ENCODE measurements around the gene SELENOM. TPM values are rescaled to one million over a fixed set of nuclear protein-coding genes. Genes with fewer than 3 reads are reported as not detected.

Gene SELENOM
- polyA plus RNA-seq, 1 donor (not counting 4 experiments of a cell fraction or from before 2014, with no cell fraction given): 9.1 TPM

- H3K36me3 ChIP-seq (ENCODE audit: control insufficient read depth in 2 of 2, extremely low read depth in 1 of 2, insufficient read depth in 2 of 2, low read length in 2 of 2): peaks cover 79 to 80% of the 10 kb centered on the region in 2 experiments
- H2AFZ ChIP-seq (ENCODE audit: control insufficient read depth, low read length): no peak overlapping the region
- H3K9me3 ChIP-seq (ENCODE audit: control insufficient read depth, low read depth, low read length): no peaks in the 10 kb centered on the region
- no peak for FAIRE-seq
- H3K9ac ChIP-seq (ENCODE audit: control insufficient read depth, extremely low read depth, insufficient read depth, low read length): no peak overlapping the region
- DNase-seq (ENCODE audit: low read depth, low spot score): no peak
- no peak overlapping the region for H3K4me3 ChIP-seq (ENCODE audit: control insufficient read depth in 2 of 3, extremely low read depth in 1 of 3, insufficient read depth in 2 of 3, low read depth in 1 of 3, low read length in 3 of 3)
- H3K27ac ChIP-seq (ENCODE audit: control insufficient read depth, insufficient read depth, low read length): no peak overlapping the region
- H3K27me3 ChIP-seq (ENCODE audit: control insufficient read depth, extremely low read depth, insufficient read depth, low read length): no peaks in the 10 kb centered on the region
- H3K4me1 ChIP-seq (ENCODE audit: control insufficient read depth, extremely low read depth, insufficient read depth, low read length): no peaks in the 10 kb centered on the region
- H4K20me1 ChIP-seq (ENCODE audit: control insufficient read depth, extremely low read depth, insufficient read depth, low read length): peaks cover 21% of the 10 kb centered on the region
- dilution Hi-C loops (cut with MboI; ENCODE audit: extremely low pct_ligation_motif_present, low sequenced_read_pairs): no loop called here
- H3K9me1 ChIP-seq (ENCODE audit: control insufficient read depth, extremely low read depth, insufficient read depth, low read length): no peaks in the 10 kb centered on the region
- TF ChIP-seq CTCF (optimal IDR thresholded peaks at IDR 0.05 in 1 of 3, IDR thresholded peaks at IDR 0.05 in 1 of 3, conservative IDR thresholded peaks at IDR 0.05 in 1 of 3; ENCODE audit: extremely low read depth in 1 of 3, insufficient read depth in 2 of 3, low read length in 3 of 3) (no peak), EZH2 (IDR thresholded peaks at IDR 0.05; ENCODE audit: low read length) (no peak)
- no peak overlapping the region for H3K4me2 ChIP-seq (ENCODE audit: control insufficient read depth, extremely low read depth, insufficient read depth, low read depth, low read length)
- H3K79me2 ChIP-seq (ENCODE audit: control insufficient read depth, insufficient read depth, low read length): peaks cover 34% of the 10 kb centered on the region
Observed at GRCh38 chr22:31093086-31093850, 14.1 kb downstream of the SELENOM start.

GRCh38 chr22:31092161-31092560, 15.2 kb downstream of the SELENOM start:
- dilution Hi-C loops (cut with MboI; ENCODE audit: extremely low pct_ligation_motif_present, low sequenced_read_pairs): no loop called here
- Histone ChIP-seq H3K27me3 (ENCODE audit: control insufficient read depth, extremely low read depth, insufficient read depth, low read length) (no peaks in the 10 kb centered on the region), H3K9ac (ENCODE audit: control insufficient read depth, extremely low read depth, insufficient read depth, low read length) (no peak overlapping the region), H3K79me2 (ENCODE audit: control insufficient read depth, insufficient read depth, low read length) (peaks cover 45% of the 10 kb centered on the region), H3K4me2 (ENCODE audit: control insufficient read depth, extremely low read depth, insufficient read depth, low read depth, low read length) (no peak overlapping the region), H3K36me3 (ENCODE audit: control insufficient read depth in 2 of 2, extremely low read depth in 1 of 2, insufficient read depth in 2 of 2, low read length in 2 of 2) (peaks cover 83 to 86% of the 10 kb centered on the region in 2 experiments), H3K4me3 (ENCODE audit: control insufficient read depth in 2 of 3, extremely low read depth in 1 of 3, insufficient read depth in 2 of 3, low read depth in 1 of 3, low read length in 3 of 3) (no peak overlapping the region), H3K9me3 (ENCODE audit: control insufficient read depth, low read depth, low read length) (no peaks in the 10 kb centered on the region), H3K9me1 (ENCODE audit: control insufficient read depth, extremely low read depth, insufficient read depth, low read length) (no peaks in the 10 kb centered on the region), H3K27ac (ENCODE audit: control insufficient read depth, insufficient read depth, low read length) (no peak overlapping the region), H3K4me1 (ENCODE audit: control insufficient read depth, extremely low read depth, insufficient read depth, low read length) (no peaks in the 10 kb centered on the region), H2AFZ (ENCODE audit: control insufficient read depth, low read length) (no peak overlapping the region), H4K20me1 (ENCODE audit: control insufficient read depth, extremely low read depth, insufficient read depth, low read length) (peaks cover 32% of the 10 kb centered on the region)
- TF ChIP-seq EZH2 (IDR thresholded peaks at IDR 0.05; ENCODE audit: low read length): no peak
- TF ChIP-seq CTCF (optimal IDR thresholded peaks at IDR 0.05 in 1 of 3, IDR thresholded peaks at IDR 0.05 in 1 of 3, conservative IDR thresholded peaks at IDR 0.05 in 1 of 3; ENCODE audit: extremely low read depth in 1 of 3, insufficient read depth in 2 of 3, low read length in 3 of 3): no peak
- FAIRE-seq: no peak
- no peak for DNase-seq (ENCODE audit: low read depth, low spot score)

Measured in keratinocyte (primary cell).